ENCODE measurements around the gene ADARB2. TPM values are rescaled to one million over a fixed set of nuclear protein-coding genes. Genes with fewer than 3 reads are reported as not detected.

ADARB2 gene
- total and polyA plus RNA-seq, 7 donors = 0.05 to 0.39 (median 0.15) TPM; not detected in 2

DNA sequence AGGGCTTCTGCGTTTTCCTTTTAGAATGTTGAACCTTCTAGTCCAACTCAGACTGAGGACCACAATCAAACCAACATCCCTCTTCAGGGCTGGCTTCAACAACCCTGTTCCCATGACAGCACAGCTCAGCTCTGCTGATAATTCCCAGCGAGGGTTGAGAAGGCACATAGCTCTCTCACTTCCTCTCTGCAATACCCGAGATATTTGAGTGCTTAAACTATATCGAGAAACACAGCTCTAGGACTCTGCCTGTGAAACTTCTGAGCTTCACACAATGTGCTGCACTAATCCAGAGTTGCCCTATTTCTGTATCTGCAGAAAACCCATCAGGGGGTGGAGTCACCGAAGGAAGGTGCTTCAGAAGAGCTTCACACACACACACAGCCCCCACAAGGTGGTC lies 1.6 kb upstream of the ADARB2 start:
- Histone ChIP-seq H3K27ac (no peak overlapping the region), H3K4me1 (no peaks in the 10 kb centered on the region), H3K27me3 (ENCODE audit: insufficient read depth in 3 of 3, low read length in 2 of 3) (peaks cover 3 to 37% (median 6%) of the 10 kb centered on the region in 3 donors), H3K4me3 (no peak overlapping the region), H3K36me3 (ENCODE audit: insufficient read depth in 1 of 2, low read depth in 1 of 2) (no peaks in the 10 kb centered on the region), H3K9me3 (no peaks in the 10 kb centered on the region)
- WGBS, 3 donors = 53 to 58% (median 55%) methylated on average over 5 of the region's 5 CpGs
- DNase-seq = no peak
- ATAC-seq = no peak
- TF ChIP-seq, protein P1, sequence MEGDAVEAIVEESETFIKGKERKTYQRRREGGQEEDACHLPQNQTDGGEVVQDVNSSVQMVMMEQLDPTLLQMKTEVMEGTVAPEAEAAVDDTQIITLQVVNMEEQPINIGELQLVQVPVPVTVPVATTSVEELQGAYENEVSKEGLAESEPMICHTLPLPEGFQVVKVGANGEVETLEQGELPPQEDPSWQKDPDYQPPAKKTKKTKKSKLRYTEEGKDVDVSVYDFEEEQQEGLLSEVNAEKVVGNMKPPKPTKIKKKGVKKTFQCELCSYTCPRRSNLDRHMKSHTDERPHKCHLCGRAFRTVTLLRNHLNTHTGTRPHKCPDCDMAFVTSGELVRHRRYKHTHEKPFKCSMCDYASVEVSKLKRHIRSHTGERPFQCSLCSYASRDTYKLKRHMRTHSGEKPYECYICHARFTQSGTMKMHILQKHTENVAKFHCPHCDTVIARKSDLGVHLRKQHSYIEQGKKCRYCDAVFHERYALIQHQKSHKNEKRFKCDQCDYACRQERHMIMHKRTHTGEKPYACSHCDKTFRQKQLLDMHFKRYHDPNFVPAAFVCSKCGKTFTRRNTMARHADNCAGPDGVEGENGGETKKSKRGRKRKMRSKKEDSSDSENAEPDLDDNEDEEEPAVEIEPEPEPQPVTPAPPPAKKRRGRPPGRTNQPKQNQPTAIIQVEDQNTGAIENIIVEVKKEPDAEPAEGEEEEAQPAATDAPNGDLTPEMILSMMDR (IDR thresholded peaks at IDR 0.05) = no peak
- intact Hi-C loops (cut with DNase I) = no loop called here

DNA sequence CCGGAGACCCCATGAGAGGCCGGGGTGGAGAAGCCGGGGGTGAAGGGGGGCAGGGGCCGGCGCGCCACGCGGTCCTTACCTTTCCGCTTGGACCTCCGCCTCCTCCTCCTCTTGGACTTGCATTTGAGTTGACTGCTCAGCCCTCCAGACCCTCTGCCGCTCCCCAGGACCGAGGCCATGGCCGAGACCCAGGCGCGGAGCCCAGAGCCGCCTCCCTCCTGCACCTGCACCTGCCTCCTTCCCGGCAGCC lies 428 bp downstream of the ADARB2 start:
- no peak for ATAC-seq
- Histone ChIP-seq H3K27ac (no peak overlapping the region), H3K4me3 (peak overlapping the region; percentile 28), H3K4me1 (no peaks in the 10 kb centered on the region), H3K27me3 (ENCODE audit: insufficient read depth in 3 of 3, low read length in 2 of 3) (peaks cover 3 to 37% (median 4%) of the 10 kb centered on the region in 3 donors), H3K36me3 (ENCODE audit: insufficient read depth in 1 of 2, low read depth in 1 of 2) (no peaks in the 10 kb centered on the region), H3K9me3 (no peaks in the 10 kb centered on the region)
- DNase-seq = no peak
- intact Hi-C loops (cut with DNase I) = no loop called here
- 1 to 2% (median 1%) methylated on average over 8 to 17 of the region's 17 CpGs for WGBS, 3 donors
- TF ChIP-seq, protein P1 (IDR thresholded peaks at IDR 0.05) = no peak

DNA sequence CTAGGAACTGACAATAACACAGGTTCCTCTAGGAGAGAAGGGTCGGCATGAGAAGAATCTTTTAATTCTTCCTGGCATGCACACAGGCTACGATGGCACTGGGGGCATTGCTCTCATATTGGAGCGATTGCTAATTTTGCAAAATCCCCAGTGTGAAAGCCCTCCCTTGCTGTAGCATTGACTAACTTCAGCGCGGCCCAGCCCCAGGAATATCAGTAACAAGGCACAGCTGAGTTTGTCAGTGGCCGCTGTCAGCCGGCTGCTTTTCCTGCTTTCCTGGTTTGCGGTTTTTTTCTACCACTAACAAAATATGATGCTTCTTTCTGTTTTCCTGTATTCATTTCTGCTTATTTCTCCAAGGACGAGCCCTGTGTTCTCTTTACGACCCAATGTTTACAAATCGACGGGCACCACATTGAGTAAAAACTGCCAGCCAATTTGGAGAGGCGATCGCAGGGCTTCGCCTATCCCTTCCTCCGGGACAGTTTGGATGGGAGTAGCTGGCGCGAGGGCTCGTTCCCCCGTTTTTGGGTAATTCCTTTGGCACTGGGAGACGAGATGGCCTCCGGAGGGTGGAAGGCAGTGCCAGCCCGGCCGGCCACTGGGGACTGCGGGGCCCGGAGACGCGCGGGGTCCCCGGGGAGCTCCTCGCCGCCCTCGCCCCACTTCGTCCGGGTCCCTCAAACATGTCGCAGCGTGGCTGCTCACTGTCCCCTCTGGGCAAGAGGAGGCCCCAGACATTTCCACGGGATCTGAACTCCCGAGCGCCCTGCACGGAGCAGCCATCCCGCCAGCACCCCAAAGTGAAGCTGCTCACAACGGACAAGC lies 967 bp downstream of the ADARB2 start:
- H3K27me3 ChIP-seq (ENCODE audit: insufficient read depth in 3 of 3, low read length in 2 of 3) = peaks cover 3 to 37% (median 4%) of the 10 kb centered on the region in 3 donors
- ATAC-seq (no peak), DNase-seq (no peak)
- H3K4me1 ChIP-seq = no peaks in the 10 kb centered on the region
- intact Hi-C loops (cut with DNase I) = no loop called here
- TF ChIP-seq, protein P1 (IDR thresholded peaks at IDR 0.05) = no peak
- H3K36me3 ChIP-seq (ENCODE audit: insufficient read depth in 1 of 2, low read depth in 1 of 2) = no peaks in the 10 kb centered on the region
- H3K27ac ChIP-seq = no peak overlapping the region
- WGBS, 3 donors = 3% methylated on average over 42 to 43 of the region's 43 CpGs
- H3K4me3 ChIP-seq = peak overlapping the region; percentile 28
- no peaks in the 10 kb centered on the region for H3K9me3 ChIP-seq

DNA sequence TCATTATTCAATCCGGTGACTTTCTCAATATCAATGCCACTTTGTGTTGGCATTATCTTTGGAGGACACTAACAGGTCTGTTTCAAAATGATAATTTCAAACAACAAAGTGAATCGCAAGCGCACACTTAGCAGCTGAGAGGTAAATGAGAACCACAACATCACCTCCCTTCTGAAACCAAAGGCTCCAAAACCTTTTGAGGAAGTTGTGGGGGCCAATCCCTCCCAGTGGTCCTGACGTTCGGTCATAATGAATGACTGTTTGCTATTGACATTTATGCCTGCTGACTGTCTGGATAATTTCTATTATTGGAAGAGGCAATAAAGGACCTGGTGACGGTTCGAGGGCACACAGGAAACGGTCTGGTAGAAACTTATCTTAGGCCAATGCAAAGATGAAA lies 1.8 kb downstream of the ADARB2 start:
- H3K4me3 ChIP-seq = no peak overlapping the region
- H3K4me1 ChIP-seq = no peaks in the 10 kb centered on the region
- intact Hi-C loops (cut with DNase I) = no loop called here
- H3K27ac ChIP-seq = no peak overlapping the region
- DNase-seq (no peak), ATAC-seq (no peak)
- H3K36me3 ChIP-seq (ENCODE audit: insufficient read depth in 1 of 2, low read depth in 1 of 2) = no peaks in the 10 kb centered on the region
- H3K9me3 ChIP-seq = no peaks in the 10 kb centered on the region
- TF ChIP-seq, protein P1 (IDR thresholded peaks at IDR 0.05) = no peak
- 67 to 71% (median 70%) methylated on average over 8 of the region's 8 CpGs for WGBS, 3 donors
- peaks cover 3 to 37% (median 4%) of the 10 kb centered on the region in 3 donors for H3K27me3 ChIP-seq (ENCODE audit: insufficient read depth in 3 of 3, low read length in 2 of 3)

DNA sequence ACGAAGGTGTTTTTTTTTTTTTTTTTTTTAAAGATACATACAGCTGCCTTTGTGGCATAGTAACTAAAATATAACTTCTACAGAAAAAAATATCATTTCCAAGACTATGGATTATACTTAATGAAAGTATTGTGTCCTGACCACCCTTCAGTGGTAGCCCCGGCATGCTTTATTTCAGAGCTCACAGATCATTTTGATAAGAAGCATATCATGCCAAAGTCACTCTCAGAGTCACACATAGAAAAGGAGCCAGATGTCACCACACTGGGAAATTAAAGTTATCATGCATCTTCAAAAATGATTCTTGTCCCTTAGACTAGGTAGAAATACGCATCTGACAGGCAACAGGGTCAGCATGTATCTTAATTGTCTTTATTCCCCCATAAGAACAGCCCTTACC lies 3.0 kb downstream of the ADARB2 start:
- DNase-seq = no peak
- Histone ChIP-seq H3K27ac (no peak overlapping the region), H3K27me3 (ENCODE audit: insufficient read depth in 3 of 3, low read length in 2 of 3) (peaks cover 3 to 37% (median 4%) of the 10 kb centered on the region in 3 donors)

More for the DNA sequence above, 3.0 kb downstream of the ADARB2 start:
- Histone ChIP-seq H3K4me1 (no peaks in the 10 kb centered on the region), H3K9me3 (no peaks in the 10 kb centered on the region), H3K36me3 (ENCODE audit: insufficient read depth in 1 of 2, low read depth in 1 of 2) (no peaks in the 10 kb centered on the region), H3K4me3 (no peak overlapping the region)
- TF ChIP-seq, protein P1 (IDR thresholded peaks at IDR 0.05) = no peak
- intact Hi-C loops (cut with DNase I) = no loop called here
- no peak for ATAC-seq
- 55 to 79% (median 63%) methylated on average over 3 of the region's 3 CpGs for WGBS, 3 donors
